Body of pancreas (tissue), 4 donors: Measurements from ENCODE around the gene CEP164. TPM values are rescaled to one million over a fixed set of nuclear protein-coding genes. Genes with fewer than 3 reads are reported as not detected.

Experiments
- ATAC-seq: fragments of 150-250 bp; one replicate; pipeline ENCODE4 v1.9.1; 2016
- DNase-seq, 4 donors: peaks; one replicate each; pipeline ENCODE4 v3.0.0-alpha.2; 2019
- H3K27ac ChIP-seq, 4 donors: fragments of 200-600 bp; sonication (generic); 1 replicate in 3 of 4; 2 replicates in 1 of 4; pipeline versions ENCODE4 v1.5.1 to v1.6.1; 2016 to 2019; ENCODE audit warnings: mild to moderate bottlenecking in 1 of 4, mixed read lengths in 1 of 4, moderate library complexity in 1 of 4
- H3K27me3 ChIP-seq, 2 donors: fragments of 200-600 bp; sonication (generic); one replicate each; pipeline ENCODE4 v1.6.0; 2016; ENCODE audit warnings: mild to moderate bottlenecking in 1 of 2
- H3K36me3 ChIP-seq, 2 donors: fragments of 200-600 bp; sonication (generic); replicated peaks in 1 of 2; 2 replicates each; pipeline ENCODE4 v1.5.1; 2016; ENCODE audit warnings: low read depth in 2 of 2; ENCODE audit not compliant: insufficient read depth in 1 of 2
- H3K4me1 ChIP-seq: fragments of 200-600 bp; sonication (generic); one replicate; pipeline ENCODE4 v1.6.0; 2016
- H3K4me3 ChIP-seq, 2 donors: fragments of 200-600 bp; sonication (generic); 1 replicate in 1 of 2; 2 replicates in 1 of 2; pipeline ENCODE4 v1.5.1; 2016 to 2019
- H3K9me3 ChIP-seq, 3 donors: fragments of 200-600 bp; sonication (generic); 1 replicate in 2 of 3; 2 replicates in 1 of 3; pipeline ENCODE4 v1.5.1; 2016
- POLR2A ChIP-seq, 3 donors: fragments of 450-650 bp; IDR thresholded peaks; one replicate each; pipeline ENCODE4 v1.6.1; 2016; ENCODE audit warnings: antibody characterized with exemption in 3 of 3, mild to moderate bottlenecking in 2 of 3
- WGBS, 2 donors: methylation state at CpG; one replicate each; pipeline ENCODE4 v1.1.5; 2017; 5-methylcytosine and 5-hydroxymethylcytosine counted together
- intact Hi-C: fragments of 100-400 bp; cut with DNase I; formaldehyde crosslinking; loops from one replicate; pipeline ENCODE4 v1.15.1; 2023
- total RNA-seq, 2 donors: library from RNA; depleted of rRNA; stranded (reverse); fragments of >200 nt; gene quantifications; one replicate each; pipeline ENCODE4 v1.1.0, GENCODE V29; 2016
- TF ChIP-seq, protein P1 (sequence below), 7 experiments: fragments of 450-650 bp in 4 of 7; fragments of 200-600 bp in 3 of 7; sonication (generic) in 3 of 7; IDR thresholded peaks; one replicate each; pipeline ENCODE4 v1.5.1; 2016 to 2019; ENCODE audit warnings: antibody characterized with exemption in 7 of 7

The CEP164 gene
- total RNA-seq, 2 donors from 2014 or later, result 29.1 to 45.8 TPM

DNA sequence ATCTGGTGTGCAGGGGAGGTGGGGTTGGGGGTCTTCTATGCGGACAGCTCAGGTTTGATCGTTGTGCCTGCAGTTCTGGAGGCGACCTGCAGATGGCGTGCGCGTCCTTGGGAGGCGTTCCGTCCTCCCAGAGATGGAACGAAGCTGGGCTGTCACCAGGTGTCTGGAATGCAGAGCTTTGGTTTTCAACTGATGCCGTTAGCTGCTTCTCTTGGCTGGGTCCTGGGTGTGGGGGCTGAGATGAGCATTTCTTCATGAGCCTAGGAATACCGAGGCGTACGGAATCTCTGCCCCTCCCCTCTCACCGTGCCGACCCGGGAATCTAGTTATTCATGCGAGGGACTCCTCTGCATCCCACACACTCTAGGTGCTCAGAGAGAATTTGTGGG lies 98.6 kb downstream of the CEP164 start:
- Histone ChIP-seq H3K27ac (no peak overlapping the region), H3K36me3 (no peaks in the 10 kb centered on the region), H3K9me3 (no peaks in the 10 kb centered on the region), H3K27me3 (no peaks in the 10 kb centered on the region), H3K4me1 (no peaks in the 10 kb centered on the region), H3K4me3 (no peak overlapping the region)
- DNase-seq (peak; percentile 58 to 72 (median 65)), ATAC-seq (peak; percentile 76)
- intact Hi-C loops, result no loop called here
- WGBS, 2 donors, result 8 to 30% methylated on average over 7 to 17 of the region's 17 CpGs
- TF ChIP-seq, protein P1, sequence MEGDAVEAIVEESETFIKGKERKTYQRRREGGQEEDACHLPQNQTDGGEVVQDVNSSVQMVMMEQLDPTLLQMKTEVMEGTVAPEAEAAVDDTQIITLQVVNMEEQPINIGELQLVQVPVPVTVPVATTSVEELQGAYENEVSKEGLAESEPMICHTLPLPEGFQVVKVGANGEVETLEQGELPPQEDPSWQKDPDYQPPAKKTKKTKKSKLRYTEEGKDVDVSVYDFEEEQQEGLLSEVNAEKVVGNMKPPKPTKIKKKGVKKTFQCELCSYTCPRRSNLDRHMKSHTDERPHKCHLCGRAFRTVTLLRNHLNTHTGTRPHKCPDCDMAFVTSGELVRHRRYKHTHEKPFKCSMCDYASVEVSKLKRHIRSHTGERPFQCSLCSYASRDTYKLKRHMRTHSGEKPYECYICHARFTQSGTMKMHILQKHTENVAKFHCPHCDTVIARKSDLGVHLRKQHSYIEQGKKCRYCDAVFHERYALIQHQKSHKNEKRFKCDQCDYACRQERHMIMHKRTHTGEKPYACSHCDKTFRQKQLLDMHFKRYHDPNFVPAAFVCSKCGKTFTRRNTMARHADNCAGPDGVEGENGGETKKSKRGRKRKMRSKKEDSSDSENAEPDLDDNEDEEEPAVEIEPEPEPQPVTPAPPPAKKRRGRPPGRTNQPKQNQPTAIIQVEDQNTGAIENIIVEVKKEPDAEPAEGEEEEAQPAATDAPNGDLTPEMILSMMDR (IDR thresholded peaks at IDR 0.05), result peak; percentile 73 to 94 (median 90)
- no peak for TF ChIP-seq POLR2A (IDR thresholded peaks at IDR 0.05)

DNA sequence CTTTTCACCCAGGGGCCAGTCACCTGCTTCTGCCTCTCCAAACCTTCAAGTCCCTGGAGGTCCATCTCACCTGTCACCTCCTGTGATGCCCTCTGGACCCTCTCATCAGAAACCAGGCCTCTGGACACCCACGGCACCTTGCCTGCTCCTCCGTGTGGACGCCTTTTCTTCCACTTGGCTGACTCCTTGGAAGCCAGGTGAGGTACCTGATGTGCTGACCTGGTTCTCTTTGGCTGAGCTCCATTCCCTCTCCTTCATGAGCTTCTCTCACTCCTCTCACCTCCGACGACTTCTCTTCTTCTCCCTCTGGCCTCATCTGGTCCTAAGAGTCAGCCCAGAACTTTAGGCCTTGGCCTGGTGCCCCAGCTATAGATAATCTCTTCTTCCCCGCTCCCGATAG lies 99.3 kb downstream of the CEP164 start:
- DNase-seq, result no peak
- H3K27me3 ChIP-seq, result no peaks in the 10 kb centered on the region
- H3K9me3 ChIP-seq, result no peaks in the 10 kb centered on the region
- WGBS, 2 donors, result 77 to 81% methylated on average over 7 of the region's 7 CpGs
- H3K4me3 ChIP-seq, result no peak overlapping the region
- ATAC-seq, result no peak
- H3K36me3 ChIP-seq, result no peaks in the 10 kb centered on the region
- TF ChIP-seq, protein P1 (IDR thresholded peaks at IDR 0.05), result no peak
- TF ChIP-seq POLR2A (IDR thresholded peaks at IDR 0.05), result no peak
- no peak overlapping the region for H3K27ac ChIP-seq
- intact Hi-C loops, result no loop called here
- H3K4me1 ChIP-seq, result no peaks in the 10 kb centered on the region

- ATAC-seq, result no peak
- no peak overlapping the region for H3K27ac ChIP-seq
- no peaks in the 10 kb centered on the region for H3K36me3 ChIP-seq
- TF ChIP-seq POLR2A (IDR thresholded peaks at IDR 0.05), result no peak
- TF ChIP-seq, protein P1 (IDR thresholded peaks at IDR 0.05), result no peak
- 83 to 84% methylated on average over 11 of the region's 11 CpGs for WGBS, 2 donors
- DNase-seq, result no peak
- intact Hi-C loops, result no loop called here
- no peaks in the 10 kb centered on the region for H3K9me3 ChIP-seq
- no peak overlapping the region for H3K4me3 ChIP-seq
- H3K27me3 ChIP-seq, result no peaks in the 10 kb centered on the region
- H3K4me1 ChIP-seq, result no peaks in the 10 kb centered on the region
Measured at GRCh38 chr11:117427356-117427874, 99.8 kb downstream of the CEP164 start.

GRCh38 chr11:117428186-117428855 lies 100.7 kb downstream of the CEP164 start:
- Histone ChIP-seq H3K27ac (no peak overlapping the region), H3K4me1 (no peaks in the 10 kb centered on the region), H3K36me3 (no peaks in the 10 kb centered on the region), H3K4me3 (no peak overlapping the region), H3K27me3 (no peaks in the 10 kb centered on the region), H3K9me3 (no peaks in the 10 kb centered on the region)
- ATAC-seq (no peak), DNase-seq (no peak)
- intact Hi-C loops, result no loop called here
- 77 to 88% methylated on average over 26 to 32 of the region's 32 CpGs for WGBS, 2 donors
- TF ChIP-seq POLR2A (IDR thresholded peaks at IDR 0.05), result no peak
- TF ChIP-seq, protein P1 (IDR thresholded peaks at IDR 0.05), result no peak

DNA sequence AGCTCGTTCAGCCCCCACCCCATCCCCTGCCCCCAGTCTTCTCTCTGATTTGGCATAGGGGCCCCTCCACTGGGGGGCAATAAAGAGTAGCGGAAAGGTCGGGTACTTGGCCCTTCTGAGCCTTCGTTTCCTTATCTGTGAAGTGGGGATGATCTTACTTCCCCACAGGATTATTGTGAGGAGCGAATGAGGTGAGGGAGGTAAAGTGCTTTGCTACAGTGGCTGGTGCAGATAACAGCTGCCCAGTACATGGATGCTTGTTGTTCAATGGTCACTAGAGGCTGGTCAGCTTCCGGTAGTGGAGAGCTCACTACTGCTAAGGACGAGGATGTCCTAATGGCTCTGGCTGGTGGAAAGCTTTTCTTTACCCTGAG lies 101.2 kb downstream of the CEP164 start:
- ATAC-seq (no peak), DNase-seq (no peak)
- WGBS, 2 donors, result 65 to 76% methylated on average over 6 to 7 of the region's 7 CpGs
- H3K9me3 ChIP-seq, result no peaks in the 10 kb centered on the region
- H3K27me3 ChIP-seq, result no peaks in the 10 kb centered on the region
- TF ChIP-seq POLR2A (IDR thresholded peaks at IDR 0.05), result no peak
- TF ChIP-seq, protein P1 (IDR thresholded peaks at IDR 0.05), result no peak
- no peak overlapping the region for H3K4me3 ChIP-seq
- H3K36me3 ChIP-seq, result no peaks in the 10 kb centered on the region
- H3K27ac ChIP-seq, result no peak overlapping the region
- intact Hi-C loops, result no loop called here
- H3K4me1 ChIP-seq, result no peaks in the 10 kb centered on the region
